Measurements from ENCODE around the gene TNRC6C.
"Not testable (repeated sequence)": the region's sequence is repeated elsewhere in the genome, so short reads cannot be mapped to it uniquely, and the experiment has no call there.

Gene TNRC6C

DNA sequence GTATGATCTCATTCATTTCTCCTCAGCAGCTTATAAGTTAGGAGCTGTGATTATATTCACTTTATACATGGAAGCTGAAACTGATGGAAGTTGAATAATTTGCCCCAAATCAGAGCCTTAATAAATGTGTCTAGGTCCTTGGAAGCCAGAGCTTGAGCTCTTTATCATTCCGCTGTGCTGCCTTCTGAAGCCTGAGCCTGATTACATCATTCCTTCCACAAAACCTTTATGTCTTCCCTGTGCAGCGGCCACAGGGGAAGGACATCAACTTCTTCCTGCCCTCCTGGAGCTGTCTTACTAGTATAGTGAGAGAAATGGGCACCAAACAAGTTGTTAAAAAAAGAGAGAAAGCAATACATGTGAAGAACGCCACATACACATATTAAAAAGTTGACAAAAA is 6.8 kb downstream of the TNRC6C start:
- DNase-seq = no peak

DNA sequence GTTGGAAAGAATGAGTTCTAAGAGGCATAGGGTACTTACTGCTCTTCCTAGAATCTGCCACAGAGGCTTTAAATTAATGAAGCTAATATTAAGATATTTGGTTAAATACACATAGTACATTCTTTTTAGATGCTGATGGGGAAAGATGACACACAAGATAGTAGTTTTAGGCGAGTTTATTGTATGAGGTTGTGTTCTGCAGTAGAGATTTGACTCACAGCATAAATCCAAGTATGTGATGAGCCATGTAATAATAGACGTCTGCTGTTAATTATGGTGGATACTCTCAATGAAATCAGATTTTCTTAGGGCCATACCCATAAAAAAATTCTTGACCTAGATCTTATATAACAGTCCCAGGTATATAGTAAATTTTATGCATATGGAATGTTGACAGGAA is 8.0 kb downstream of the TNRC6C start:
- no peak for DNase-seq

DNA sequence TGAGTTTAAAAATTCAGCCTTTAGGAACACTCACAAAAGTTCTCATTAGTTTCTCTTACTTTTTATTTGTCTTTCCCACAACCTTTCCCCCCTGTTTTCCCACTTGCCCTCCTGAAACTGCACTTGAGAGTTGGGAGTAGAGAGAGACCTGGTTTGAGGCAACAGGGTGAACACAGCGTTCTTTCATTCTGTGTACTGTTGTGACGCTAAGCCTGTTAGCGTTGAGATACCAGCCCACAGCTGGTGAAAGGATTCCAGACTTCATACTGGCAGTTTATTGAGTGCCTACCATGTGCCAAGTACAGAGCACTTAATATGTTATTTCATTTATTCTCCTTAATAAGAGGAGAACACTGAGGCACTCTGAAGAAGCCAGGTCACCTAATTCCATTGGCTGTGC is 10.3 kb downstream of the TNRC6C start:
- no peak for DNase-seq

DNA sequence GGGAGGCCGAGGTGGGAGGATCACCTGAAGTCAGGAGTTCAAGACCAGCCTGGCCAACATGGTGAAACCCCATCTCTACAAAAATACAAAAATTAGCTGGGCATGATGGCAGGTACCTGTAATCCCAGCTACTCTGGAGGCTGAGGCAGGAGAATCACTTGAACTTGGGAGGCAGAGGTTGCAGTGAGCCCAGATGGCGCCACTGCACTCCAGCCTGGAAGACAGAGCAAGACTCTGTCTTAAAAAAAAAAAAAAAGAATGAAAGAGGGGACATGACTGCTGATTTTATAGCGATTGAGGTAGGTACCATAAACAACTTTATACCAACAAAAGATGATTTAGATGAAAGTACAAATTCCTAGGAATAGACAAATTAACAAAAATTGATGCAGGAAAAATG is 13.8 kb downstream of the TNRC6C start:
- DNase-seq = not testable (repeated sequence)

DNA sequence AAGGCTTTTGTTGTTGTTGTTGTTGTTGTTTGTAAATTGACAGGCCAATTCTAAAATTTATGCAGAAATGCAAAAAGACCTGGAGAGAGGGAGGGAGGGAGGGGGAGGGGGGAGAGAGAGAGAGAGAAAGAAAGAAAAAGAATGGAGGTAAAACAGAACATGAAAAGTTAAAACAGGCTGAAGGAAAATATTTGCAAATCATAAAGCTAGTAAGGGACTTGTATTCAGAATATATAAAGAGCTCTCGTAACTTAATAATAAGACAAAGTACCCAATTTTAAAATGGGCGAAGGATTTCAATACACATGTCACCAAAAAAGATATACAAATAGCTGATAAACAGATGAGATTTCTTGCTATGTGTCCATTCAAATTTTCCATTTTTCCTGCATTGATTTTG is 15.4 kb downstream of the TNRC6C start:
- DNase-seq = no peak

DNA sequence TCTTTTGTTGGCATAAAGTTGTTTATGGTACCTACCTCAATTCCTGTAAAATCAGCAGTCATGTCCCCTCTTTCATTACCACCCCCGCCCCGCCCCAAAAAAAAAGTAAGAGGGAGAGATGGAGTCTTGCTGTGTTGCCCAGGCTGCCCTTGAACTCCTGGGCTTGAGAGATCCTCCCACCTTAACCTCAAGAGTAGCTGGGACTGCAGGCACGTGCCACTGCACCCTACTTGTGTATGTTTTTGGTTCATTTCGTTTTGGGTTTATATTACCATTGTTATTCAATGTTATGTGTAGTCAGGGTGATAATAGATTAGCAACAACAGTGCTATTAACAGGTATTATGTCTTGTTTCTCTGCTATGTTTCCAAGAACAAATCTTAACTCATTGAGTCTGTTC is 15.9 kb downstream of the TNRC6C start:
- no peak for DNase-seq

DNA sequence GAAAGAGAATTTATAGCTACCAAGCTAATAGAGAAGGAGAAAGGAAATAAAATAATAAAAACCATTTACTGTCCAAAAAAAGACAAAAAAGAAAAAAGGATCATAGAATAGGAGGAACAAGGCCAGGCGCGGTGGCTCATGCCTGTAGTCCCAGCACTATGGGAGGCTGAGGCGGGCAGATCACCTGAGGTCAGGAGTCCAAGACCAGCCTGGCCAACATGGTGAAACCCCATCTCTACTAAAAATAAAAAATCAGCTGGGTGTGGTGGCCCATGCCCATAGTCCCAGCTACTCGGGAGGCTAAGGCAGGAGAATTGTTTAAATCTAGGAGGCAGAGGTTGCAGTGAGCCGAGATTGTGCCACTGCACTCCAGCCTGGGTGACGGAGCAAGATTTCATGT is 23.9 kb downstream of the TNRC6C start:
- not testable (repeated sequence) for DNase-seq

DNA sequence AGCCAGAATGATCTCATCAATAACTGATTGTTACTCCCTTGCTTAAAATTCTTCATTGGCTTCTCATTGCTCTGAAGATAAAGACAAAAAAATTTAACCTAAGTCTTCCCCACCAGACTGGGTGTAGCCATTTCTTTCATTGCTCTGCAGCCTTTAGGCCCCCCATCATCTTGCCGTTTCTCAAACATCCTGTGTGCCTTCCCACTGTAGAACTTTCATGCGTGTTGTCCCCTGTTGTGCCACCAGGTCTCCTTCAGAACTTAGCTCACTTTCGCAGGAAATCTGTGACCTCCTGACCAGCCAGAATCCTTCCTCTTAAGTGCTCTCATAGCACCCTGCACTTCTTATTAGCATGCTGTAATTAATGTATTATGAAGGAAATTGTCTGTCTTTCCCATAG is 31.8 kb downstream of the TNRC6C start:
- no peak for DNase-seq

DNA sequence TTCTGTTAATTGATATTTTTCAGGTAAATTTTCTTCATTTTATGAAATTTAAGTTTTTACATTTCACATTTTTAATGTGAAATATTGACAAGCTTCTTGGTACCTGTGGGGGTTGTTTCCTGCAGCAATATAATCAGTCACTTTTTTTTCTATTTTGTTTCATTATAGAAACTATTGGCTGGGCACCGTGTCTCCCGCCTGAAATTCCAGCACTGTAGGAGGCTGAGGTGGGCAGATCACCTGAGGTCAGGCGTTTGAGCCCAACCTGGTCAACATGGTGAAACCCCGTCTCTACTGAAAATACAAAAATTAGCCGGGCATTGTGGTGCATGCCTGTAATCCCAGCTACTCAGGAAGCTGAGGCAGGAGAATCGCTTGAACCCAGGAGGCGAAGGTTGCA is 35.2 kb downstream of the TNRC6C start:
- not testable (repeated sequence) for DNase-seq

DNA sequence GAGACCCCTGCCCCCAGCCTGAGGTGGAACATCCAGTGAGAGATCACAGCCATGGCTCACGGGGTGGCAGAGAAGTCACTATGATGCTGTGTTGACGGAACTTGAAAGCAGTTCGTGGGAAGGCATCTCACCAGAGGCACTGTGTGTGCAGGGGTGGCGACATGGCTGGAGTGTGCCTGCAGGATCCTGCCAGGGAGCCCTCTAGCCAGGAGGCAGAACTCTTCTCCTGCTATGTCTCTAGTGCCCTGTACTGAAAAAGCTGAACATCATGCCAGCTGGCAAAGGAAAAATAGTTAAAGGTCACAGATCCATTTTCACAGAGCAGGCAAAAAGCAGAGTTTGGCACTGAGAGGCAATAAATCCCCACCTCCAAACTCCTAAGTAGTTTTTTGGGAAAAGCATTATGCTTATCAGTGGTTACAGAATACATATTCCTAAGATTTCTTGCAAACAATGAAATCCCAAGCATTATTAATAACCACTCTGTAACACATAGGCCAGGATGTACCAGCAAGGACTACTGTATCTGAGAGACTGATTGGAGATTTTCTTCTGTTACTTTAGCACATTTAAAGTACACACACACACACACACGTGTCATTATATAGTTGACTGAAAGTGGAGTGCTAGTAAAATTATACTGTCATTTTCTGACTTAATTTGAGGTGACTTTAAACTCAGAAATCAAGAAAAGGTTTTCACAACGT is 36.8 kb downstream of the TNRC6C start:
- peak; percentile 18 for DNase-seq

DNA sequence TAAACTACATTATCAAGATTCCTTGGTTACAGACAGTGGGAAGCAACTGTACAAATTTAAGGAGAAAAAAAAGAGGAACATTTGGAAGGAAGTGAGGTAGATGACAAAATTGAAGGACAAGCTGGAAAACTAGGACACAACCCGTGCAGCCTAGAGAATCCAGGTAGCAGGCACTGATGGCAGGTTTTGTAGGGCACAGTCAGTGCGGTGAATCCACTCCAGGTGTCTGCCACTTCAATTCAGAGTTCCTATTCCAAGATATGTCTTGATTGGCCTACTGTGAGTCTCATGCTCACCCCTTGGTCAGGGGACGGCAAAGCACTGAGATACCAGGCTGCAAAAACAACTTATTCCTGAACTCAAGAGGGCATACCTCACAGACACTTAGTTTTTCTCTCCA is 37.8 kb downstream of the TNRC6C start:
- DNase-seq = no peak

DNA sequence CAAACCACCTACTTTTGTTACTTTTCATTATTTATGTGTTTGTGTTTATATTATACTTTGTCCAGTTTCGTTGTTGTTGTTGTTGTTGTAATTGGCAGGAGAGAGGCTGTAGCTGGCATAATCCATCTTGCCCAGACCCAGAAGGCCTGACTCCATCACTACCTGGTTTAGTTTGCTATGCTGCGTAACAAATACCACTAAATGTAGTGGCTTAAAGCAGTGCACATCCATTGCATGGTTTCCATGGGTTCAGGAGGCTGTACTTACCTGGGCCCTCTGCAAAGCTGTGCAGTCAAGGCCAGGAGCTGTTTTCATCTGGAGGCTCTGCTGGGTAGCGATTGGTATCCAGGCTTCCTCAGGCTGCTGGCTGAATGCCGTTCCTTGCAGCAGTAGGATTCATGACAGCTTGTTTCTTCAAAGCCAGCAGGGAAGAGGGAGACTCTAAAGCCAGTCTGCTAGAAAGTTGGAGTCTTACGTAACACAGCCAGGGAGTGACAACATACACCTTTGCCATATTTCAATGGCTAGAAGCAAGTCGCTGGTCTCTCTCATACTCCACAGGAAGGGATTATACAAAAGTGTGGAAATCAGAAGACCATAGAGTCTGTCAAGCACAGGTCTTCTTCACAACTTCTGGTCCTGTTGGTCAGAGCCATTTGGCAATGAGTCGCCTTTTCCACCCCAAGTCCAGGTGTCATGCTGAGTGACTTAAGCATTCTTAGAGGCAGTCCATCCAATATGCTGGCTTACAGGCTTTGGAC is 41.1 kb downstream of the TNRC6C start:
- DNase-seq = no peak

DNA sequence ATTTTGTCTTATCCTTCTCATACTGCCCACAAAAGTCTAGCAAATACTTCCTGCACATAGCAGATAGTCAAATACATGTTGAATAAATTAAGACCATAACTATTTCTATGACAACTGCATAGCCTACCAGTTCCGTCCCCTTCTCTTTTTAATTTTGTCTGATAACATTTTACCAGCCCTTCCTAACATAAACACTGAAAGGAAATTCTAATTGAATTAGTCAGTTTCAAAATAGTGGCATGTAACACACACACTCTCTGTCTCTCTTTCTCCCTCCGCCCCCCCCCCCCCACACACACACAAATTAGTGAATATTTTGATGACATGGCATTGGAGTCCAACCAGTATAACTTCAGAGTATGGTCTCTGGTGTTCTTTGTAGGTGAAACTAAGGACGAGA is 41.8 kb downstream of the TNRC6C start:
- no peak for DNase-seq

DNA sequence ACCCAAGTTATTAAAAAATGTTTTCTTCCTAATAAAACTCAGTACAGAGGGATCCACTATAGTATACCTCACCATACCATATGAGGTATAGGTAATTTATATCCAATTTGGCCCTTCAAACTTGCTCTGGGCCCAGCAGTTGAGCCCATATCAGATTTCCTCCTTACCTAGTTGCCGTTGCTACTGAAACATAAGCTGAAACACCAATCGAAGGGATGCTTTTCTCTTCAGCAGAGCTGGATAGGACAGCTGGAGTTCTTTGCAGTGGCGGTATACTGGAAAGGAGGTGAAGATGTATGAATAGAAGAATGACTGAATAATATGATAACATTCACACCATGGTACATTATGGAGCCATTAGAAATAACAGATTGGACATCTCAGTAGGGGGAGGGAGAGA is 42.7 kb downstream of the TNRC6C start:
- DNase-seq = no peak

DNA sequence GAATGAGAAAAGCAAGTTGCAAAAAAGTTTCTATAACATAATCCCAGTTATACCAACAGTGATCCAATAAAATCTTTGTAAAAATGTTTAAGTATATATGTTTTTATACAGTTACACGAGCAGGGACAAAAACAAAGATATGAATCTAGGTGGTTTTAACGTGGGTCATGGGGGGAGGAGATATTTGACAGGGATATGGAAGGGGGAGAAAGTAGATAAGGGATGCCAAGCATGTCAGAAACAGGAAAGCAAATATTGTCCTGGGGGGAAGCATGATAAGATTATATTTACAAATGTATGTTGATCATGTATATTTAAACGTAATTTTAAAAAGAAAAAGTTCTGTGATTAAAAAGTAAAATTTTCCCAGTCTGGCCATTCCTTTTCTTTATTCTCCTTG is 43.1 kb downstream of the TNRC6C start:
- DNase-seq = no peak

DNA sequence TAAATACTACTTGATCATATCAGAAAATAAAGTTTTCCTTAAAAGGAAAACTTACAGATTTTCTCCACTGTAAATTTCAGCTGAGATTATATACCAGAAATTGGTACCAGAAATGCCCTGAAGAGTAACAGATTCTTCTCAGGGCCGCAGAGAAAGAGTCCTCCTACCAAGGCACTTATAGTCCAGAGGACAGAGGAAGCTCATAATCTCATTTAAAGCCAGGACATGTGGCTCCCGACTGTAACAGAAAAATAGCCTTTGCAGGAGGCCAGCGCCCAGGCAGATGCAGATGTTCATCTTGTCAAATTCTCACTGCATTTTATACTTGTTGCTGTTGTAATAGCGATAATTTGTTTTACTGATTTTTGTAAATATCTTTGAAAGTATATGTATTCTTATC is 43.7 kb downstream of the TNRC6C start:
- DNase-seq = no peak

DNA sequence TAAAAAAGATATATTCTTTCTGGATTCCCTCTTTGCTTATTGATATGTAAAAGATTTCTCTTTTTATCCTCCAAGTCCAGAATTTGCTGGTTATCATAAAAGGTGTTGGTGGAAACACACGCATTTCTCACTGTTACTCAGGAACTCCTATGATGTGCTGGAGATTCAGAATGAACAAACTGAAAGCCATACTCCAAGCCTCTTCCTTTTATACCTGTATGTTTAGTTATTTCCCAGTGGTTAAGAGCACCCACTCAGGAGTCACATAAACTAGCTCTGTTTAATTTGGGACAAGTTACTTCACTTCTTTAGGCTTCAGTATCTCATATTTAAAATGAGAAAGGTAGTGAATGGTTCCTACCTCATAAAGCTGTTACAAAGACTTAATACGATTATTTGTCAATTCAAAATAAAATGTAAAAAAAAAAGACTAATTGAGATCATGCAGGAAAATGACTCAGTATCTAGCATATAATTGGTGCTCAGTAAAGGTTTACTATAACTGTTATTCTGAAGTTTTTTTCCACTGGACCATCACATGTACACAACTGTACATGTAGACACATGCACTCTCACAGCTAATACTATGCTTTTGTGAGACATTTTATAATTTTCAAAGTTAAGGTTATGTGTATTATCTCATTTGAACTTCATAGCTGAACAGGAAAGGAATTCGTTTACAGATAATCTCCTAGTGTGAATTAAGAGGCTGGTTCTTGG is 47.1 kb downstream of the TNRC6C start:
- DNase-seq = no peak

DNA sequence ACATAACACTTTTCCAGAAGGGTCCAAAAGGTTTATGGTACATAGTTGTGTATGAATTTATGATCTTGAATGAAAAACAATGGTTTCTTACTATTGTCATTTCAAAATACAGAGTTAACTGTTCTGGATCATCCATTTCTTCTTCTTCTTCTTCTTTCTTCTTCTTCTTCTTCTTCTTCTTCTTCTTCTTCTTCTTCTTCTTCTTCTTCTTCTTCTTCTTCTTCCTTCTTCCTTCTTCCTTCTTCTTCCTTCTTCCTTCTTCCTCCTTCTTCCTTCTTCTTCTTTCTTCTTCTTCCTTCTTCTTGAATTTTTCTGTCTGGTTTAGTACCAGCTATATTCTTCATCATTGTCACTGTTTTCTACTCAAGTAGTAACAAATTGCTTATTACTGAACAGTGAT is 47.8 kb downstream of the TNRC6C start:
- DNase-seq = no peak

DNA sequence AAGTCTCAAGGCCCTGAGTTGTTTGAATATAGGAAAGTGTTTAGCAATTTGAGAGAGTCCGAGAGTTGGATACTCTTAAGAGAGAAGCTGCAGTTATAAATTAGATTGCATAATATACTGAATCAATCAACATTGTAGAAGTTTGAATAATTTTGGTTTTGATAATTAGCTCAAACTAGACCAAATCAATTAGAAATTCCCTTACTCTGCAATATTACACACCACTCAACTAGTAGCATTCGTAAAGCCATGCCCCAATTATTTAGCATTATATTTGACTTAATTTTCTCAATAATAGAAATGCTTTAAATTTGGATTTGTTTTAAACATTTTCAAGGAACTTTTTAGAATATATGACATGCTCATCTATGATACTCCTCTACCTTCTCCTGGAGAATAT is 49.1 kb downstream of the TNRC6C start:
- no peak for DNase-seq

DNA sequence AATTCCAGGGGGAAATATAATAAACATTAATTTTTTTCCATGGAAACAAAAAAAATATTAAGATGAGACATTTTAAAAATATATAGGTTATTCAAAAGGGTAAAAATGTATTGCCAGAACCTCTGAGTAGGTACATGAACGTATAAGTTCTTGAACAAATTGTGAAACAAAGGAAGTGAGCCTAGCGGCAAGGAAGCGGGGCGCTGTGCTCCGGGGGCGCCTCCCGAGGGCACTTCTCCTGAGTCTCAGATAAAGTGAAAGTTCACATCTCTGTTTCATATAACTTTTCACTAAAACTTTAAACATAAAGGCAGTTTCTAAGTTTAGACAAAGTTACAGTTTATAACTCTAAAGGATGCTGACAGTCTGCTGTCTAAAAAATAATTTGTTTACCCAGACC is 52.3 kb downstream of the TNRC6C start:
- DNase-seq = peak; percentile 32

DNA sequence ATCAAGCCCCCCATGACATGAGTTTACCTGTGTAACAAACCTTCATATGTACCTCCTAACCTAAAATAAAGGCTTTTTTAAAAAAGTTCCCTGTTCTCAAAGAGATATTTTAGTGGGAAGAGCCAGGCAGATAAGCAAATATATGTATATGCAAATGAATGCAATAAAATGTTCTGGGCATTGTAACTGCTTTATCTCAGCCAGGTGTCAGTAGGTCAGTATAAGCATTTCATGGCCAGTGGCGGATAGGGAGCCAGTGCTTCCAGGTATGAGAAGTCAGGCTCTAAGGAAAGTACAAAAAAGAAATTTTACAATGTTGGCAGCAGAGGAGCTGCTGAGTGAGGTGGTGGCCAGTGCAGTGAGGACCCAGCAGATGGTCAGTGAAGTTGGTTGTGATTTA is 53.9 kb downstream of the TNRC6C start:
- no peak for DNase-seq

DNA sequence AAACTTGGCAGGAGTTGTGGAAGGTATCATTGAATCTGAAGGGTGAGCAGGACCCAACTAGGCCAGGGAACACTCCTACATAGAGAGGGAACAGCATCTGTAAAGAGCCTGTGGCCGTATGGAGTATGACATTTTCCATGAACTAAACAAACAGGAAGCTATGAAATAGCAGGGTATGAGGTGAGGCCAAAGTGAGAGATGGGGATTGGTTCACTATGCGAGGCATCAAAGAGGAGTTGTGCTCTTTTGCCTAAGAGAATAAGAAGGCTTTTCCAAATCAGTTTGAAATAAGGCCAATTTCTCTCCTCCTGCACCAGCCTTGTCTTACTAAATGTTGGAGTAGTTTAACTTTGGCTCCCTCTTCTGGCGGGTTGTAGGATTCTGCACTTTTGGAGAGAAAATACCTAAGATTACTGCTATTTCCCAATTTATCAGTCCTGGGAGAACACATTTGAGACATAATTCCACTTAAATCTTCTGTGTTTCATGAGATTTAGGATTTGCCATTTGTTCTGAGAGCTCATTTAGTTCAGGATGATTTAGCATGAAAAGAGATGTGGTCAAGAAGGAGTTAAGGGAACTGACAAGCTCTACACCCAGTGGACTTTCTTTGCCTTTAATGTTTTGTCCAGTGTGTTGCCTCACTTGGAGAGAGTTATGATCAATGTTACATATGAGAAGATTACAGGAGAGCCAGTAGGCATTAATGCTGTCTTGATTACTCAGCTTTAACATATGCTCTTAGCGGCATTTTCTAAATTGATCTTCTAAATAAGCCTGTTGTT is 55.4 kb downstream of the TNRC6C start:
- DNase-seq = peak; percentile 41

DNA sequence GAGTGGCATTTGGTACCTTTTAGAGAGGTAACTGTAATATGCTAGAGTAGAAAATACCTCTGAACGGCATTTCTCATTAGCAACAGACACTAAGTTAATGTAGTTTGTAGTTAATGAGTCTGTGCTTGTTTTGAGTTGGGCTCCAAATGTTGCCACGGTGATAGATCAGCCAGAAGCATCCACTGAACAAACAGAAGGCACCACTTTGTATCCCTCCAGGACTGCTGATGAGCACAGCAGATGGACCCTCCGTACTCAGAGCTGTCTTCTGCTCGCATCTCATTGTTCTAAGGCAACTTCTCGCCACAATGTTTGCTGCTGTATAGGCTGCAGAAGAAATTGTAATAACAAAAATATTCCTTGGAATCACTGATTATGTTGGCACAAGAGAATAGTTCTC is 56.1 kb downstream of the TNRC6C start:
- no peak for DNase-seq
